HEK293 (cell line): ENCODE results near the gene UQCRQ.

Source experiments
- EGR2 ChIP-seq: fragments of 450-650 bp; formaldehyde crosslinking; IDR thresholded peaks from 2 replicates; pipeline ENCODE4 v1.5.1; 2016; ENCODE audit warnings: low read depth, missing biosample characterization, missing genetic modification characterization
- GFI1B ChIP-seq: fragments of 450-650 bp; formaldehyde crosslinking; IDR thresholded peaks from 2 replicates; pipeline ENCODE4 v1.5.1; 2016; ENCODE audit warnings: missing biosample characterization, missing genetic modification characterization
- GLIS1 ChIP-seq: fragments of 450-650 bp; formaldehyde crosslinking; IDR thresholded peaks from 2 replicates; pipeline ENCODE4 v1.5.1; 2016; ENCODE audit warnings: missing biosample characterization, missing genetic modification characterization
- MYNN ChIP-seq: fragments of 450-650 bp; formaldehyde crosslinking; IDR thresholded peaks from 2 replicates; pipeline ENCODE4 v1.5.1; 2016; ENCODE audit warnings: missing biosample characterization, missing genetic modification characterization, borderline replicate concordance
- OVOL3 ChIP-seq: fragments of 450-650 bp; formaldehyde crosslinking; IDR thresholded peaks from 2 replicates; pipeline ENCODE4 v1.5.1; 2016; ENCODE audit warnings: missing biosample characterization, missing genetic modification characterization
- REPIN1 ChIP-seq: fragments of 450-650 bp; formaldehyde crosslinking; IDR thresholded peaks from 2 replicates; pipeline ENCODE4 v1.5.1; 2017; ENCODE audit warnings: missing biosample characterization, missing genetic modification characterization, low read depth
- SCRT1 ChIP-seq: fragments of 450-650 bp; formaldehyde crosslinking; IDR thresholded peaks from 2 replicates; pipeline ENCODE4 v1.5.1; 2016; ENCODE audit warnings: missing biosample characterization, missing genetic modification characterization, borderline replicate concordance
- YY1 ChIP-seq: fragments of 450-650 bp; formaldehyde crosslinking; IDR thresholded peaks from 2 replicates; pipeline ENCODE4 v1.5.1; 2018; ENCODE audit warnings: missing biosample characterization, missing genetic modification characterization
- ZEB2 ChIP-seq: fragments of 450-650 bp; formaldehyde crosslinking; IDR thresholded peaks from 2 replicates; pipeline ENCODE4 v1.5.1; 2016; ENCODE audit warnings: missing biosample characterization, missing genetic modification characterization
- ZNF140 ChIP-seq: fragments of 450-650 bp; formaldehyde crosslinking; IDR thresholded peaks from 2 replicates; pipeline ENCODE4 v1.5.1; 2016; ENCODE audit warnings: missing biosample characterization, missing genetic modification characterization
- ZNF223 ChIP-seq: fragments of 450-650 bp; formaldehyde crosslinking; IDR thresholded peaks from 2 replicates; pipeline ENCODE4 v1.5.1; 2016; ENCODE audit warnings: missing biosample characterization, missing genetic modification characterization
- ZNF555 ChIP-seq: fragments of 450-650 bp; formaldehyde crosslinking; conservative IDR thresholded peaks from 2 replicates; pipeline ENCODE4 v1.5.1; 2017; ENCODE audit warnings: missing biosample characterization, mild to moderate bottlenecking, missing genetic modification characterization, inconsistent platforms
- ZNF585B ChIP-seq: fragments of 450-650 bp; formaldehyde crosslinking; IDR thresholded peaks from 2 replicates; pipeline ENCODE4 v1.5.1; 2016; ENCODE audit warnings: missing biosample characterization, missing genetic modification characterization
- ZNF785 ChIP-seq: fragments of 450-650 bp; formaldehyde crosslinking; IDR thresholded peaks from 2 replicates; pipeline ENCODE4 v1.5.1; 2016; ENCODE audit warnings: missing biosample characterization, missing genetic modification characterization
- TF ChIP-seq, protein P1 (sequence below): fragments of 450-650 bp; formaldehyde crosslinking; IDR thresholded peaks from 2 replicates; pipeline ENCODE4 v1.5.1; 2017; ENCODE audit warnings: missing biosample characterization, missing genetic modification characterization
- TF ChIP-seq, protein P2 (sequence below): fragments of 450-650 bp; formaldehyde crosslinking; IDR thresholded peaks from 2 replicates; pipeline ENCODE4 v1.5.1; 2016; ENCODE audit warnings: missing biosample characterization, missing genetic modification characterization
- TF ChIP-seq, protein P3 (sequence below): fragments of 450-650 bp; formaldehyde crosslinking; IDR thresholded peaks from 2 replicates; pipeline ENCODE4 v1.5.1; 2016; ENCODE audit warnings: missing biosample characterization, missing genetic modification characterization, low read depth
- TF ChIP-seq, protein P4 (sequence below): fragments of 450-650 bp; formaldehyde crosslinking; IDR thresholded peaks from 2 replicates; pipeline ENCODE4 v1.5.0; 2017; ENCODE audit warnings: missing biosample characterization, missing genetic modification characterization, borderline replicate concordance
- TF ChIP-seq, protein P5 (sequence below): fragments of 450-650 bp; IDR thresholded peaks from 2 replicates; pipeline ENCODE4 v1.5.1; 2018; ENCODE audit warnings: missing biosample characterization, missing genetic modification characterization
- TF ChIP-seq, protein P6 (sequence below): fragments of 450-650 bp; formaldehyde crosslinking; IDR thresholded peaks from 2 replicates; pipeline ENCODE4 v1.5.1; 2016; ENCODE audit warnings: missing biosample characterization, missing genetic modification characterization, borderline replicate concordance
- TF ChIP-seq, protein P7 (sequence below): fragments of 450-650 bp; formaldehyde crosslinking; IDR thresholded peaks from 2 replicates; pipeline ENCODE4 v1.5.1; 2016; ENCODE audit warnings: missing biosample characterization, missing genetic modification characterization
- TF ChIP-seq, protein P8 (sequence below): fragments of 450-650 bp; formaldehyde crosslinking; IDR thresholded peaks from 2 replicates; pipeline ENCODE4 v1.5.1; 2016; ENCODE audit warnings: missing biosample characterization, missing genetic modification characterization

Gene UQCRQ

DNA sequence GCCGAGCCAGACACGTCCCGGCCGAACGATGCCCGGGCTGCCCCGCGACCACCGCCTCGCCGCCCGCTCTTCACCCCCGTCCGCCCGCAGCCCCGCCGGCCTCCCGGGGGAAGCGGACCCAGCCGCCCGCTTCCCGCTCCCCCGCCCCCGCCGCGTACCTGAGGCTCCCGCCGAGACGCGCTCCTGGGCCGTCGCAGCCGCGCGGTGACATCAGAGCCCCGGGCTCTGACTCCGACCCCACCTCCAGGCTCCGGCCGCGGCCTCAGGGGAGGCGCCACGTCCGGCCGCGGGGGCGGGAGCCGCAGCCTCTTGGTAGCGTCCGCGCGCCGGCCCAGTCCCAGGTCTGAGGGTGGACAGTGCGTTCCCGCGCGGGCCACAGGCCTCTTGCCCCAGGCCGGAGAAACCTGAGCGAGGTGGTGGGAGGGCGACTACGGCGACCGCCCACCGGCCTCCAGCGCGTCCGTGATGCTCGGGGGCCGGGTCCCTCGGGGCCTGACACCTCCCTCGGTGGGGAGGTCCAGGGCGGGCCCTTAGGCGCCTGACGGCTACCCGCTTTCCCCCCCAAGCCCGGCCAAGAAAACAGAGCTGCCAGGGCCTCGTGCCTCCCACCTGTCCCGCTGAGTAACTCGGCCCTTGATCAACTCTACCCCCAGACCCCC is 35.9 kb upstream of the UQCRQ start, which contains the start of gene SHROOM1 (continued):
- TF ChIP-seq, protein P1, sequence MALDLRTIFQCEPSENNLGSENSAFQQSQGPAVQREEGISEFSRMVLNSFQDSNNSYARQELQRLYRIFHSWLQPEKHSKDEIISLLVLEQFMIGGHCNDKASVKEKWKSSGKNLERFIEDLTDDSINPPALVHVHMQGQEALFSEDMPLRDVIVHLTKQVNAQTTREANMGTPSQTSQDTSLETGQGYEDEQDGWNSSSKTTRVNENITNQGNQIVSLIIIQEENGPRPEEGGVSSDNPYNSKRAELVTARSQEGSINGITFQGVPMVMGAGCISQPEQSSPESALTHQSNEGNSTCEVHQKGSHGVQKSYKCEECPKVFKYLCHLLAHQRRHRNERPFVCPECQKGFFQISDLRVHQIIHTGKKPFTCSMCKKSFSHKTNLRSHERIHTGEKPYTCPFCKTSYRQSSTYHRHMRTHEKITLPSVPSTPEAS: no peak
- TF ChIP-seq, protein P2, sequence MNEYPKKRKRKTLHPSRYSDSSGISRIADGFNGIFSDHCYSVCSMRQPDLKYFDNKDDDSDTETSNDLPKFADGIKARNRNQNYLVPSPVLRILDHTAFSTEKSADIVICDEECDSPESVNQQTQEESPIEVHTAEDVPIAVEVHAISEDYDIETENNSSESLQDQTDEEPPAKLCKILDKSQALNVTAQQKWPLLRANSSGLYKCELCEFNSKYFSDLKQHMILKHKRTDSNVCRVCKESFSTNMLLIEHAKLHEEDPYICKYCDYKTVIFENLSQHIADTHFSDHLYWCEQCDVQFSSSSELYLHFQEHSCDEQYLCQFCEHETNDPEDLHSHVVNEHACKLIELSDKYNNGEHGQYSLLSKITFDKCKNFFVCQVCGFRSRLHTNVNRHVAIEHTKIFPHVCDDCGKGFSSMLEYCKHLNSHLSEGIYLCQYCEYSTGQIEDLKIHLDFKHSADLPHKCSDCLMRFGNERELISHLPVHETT (tag by site-specific recombination): no peak
- TF ChIP-seq, protein P3, sequence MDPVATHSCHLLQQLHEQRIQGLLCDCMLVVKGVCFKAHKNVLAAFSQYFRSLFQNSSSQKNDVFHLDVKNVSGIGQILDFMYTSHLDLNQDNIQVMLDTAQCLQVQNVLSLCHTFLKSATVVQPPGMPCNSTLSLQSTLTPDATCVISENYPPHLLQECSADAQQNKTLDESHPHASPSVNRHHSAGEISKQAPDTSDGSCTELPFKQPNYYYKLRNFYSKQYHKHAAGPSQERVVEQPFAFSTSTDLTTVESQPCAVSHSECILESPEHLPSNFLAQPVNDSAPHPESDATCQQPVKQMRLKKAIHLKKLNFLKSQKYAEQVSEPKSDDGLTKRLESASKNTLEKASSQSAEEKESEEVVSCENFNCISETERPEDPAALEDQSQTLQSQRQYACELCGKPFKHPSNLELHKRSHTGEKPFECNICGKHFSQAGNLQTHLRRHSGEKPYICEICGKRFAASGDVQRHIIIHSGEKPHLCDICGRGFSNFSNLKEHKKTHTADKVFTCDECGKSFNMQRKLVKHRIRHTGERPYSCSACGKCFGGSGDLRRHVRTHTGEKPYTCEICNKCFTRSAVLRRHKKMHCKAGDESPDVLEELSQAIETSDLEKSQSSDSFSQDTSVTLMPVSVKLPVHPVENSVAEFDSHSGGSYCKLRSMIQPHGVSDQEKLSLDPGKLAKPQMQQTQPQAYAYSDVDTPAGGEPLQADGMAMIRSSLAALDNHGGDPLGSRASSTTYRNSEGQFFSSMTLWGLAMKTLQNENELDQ (tag by site-specific recombination): no peak
- TF ChIP-seq, protein P4, sequence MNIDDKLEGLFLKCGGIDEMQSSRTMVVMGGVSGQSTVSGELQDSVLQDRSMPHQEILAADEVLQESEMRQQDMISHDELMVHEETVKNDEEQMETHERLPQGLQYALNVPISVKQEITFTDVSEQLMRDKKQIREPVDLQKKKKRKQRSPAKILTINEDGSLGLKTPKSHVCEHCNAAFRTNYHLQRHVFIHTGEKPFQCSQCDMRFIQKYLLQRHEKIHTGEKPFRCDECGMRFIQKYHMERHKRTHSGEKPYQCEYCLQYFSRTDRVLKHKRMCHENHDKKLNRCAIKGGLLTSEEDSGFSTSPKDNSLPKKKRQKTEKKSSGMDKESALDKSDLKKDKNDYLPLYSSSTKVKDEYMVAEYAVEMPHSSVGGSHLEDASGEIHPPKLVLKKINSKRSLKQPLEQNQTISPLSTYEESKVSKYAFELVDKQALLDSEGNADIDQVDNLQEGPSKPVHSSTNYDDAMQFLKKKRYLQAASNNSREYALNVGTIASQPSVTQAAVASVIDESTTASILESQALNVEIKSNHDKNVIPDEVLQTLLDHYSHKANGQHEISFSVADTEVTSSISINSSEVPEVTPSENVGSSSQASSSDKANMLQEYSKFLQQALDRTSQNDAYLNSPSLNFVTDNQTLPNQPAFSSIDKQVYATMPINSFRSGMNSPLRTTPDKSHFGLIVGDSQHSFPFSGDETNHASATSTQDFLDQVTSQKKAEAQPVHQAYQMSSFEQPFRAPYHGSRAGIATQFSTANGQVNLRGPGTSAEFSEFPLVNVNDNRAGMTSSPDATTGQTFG: no peak
- no peak for TF ChIP-seq ZEB2 (tag by site-specific recombination)
- no peak for TF ChIP-seq ZNF140 (tag by site-specific recombination)
- no peak for TF ChIP-seq MYNN
- peak; percentile 82 for TF ChIP-seq GLIS1 (tag by site-specific recombination)
- no peak for TF ChIP-seq ZNF555 (tag by site-specific recombination)
- TF ChIP-seq SCRT1: no peak
- no peak for TF ChIP-seq GFI1B (tag by site-specific recombination)
- TF ChIP-seq REPIN1: no peak
- no peak for TF ChIP-seq ZNF223 (tag by site-specific recombination)
- TF ChIP-seq OVOL3 (tag by site-specific recombination): no peak
- no peak for TF ChIP-seq ZNF785 (tag by site-specific recombination)
- TF ChIP-seq YY1 (tag by site-specific recombination): no peak
- TF ChIP-seq, protein P5, sequence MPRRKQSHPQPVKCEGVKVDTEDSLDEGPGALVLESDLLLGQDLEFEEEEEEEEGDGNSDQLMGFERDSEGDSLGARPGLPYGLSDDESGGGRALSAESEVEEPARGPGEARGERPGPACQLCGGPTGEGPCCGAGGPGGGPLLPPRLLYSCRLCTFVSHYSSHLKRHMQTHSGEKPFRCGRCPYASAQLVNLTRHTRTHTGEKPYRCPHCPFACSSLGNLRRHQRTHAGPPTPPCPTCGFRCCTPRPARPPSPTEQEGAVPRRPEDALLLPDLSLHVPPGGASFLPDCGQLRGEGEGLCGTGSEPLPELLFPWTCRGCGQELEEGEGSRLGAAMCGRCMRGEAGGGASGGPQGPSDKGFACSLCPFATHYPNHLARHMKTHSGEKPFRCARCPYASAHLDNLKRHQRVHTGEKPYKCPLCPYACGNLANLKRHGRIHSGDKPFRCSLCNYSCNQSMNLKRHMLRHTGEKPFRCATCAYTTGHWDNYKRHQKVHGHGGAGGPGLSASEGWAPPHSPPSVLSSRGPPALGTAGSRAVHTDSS (tag by site-specific recombination): no peak
- TF ChIP-seq, protein P6, sequence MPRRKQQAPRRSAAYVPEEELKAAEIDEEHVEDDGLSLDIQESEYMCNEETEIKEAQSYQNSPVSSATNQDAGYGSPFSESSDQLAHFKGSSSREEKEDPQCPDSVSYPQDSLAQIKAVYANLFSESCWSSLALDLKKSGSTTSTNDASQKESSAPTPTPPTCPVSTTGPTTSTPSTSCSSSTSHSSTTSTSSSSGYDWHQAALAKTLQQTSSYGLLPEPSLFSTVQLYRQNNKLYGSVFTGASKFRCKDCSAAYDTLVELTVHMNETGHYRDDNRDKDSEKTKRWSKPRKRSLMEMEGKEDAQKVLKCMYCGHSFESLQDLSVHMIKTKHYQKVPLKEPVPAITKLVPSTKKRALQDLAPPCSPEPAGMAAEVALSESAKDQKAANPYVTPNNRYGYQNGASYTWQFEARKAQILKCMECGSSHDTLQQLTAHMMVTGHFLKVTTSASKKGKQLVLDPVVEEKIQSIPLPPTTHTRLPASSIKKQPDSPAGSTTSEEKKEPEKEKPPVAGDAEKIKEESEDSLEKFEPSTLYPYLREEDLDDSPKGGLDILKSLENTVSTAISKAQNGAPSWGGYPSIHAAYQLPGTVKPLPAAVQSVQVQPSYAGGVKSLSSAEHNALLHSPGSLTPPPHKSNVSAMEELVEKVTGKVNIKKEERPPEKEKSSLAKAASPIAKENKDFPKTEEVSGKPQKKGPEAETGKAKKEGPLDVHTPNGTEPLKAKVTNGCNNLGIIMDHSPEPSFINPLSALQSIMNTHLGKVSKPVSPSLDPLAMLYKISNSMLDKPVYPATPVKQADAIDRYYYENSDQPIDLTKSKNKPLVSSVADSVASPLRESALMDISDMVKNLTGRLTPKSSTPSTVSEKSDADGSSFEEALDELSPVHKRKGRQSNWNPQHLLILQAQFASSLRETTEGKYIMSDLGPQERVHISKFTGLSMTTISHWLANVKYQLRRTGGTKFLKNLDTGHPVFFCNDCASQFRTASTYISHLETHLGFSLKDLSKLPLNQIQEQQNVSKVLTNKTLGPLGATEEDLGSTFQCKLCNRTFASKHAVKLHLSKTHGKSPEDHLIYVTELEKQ: no peak
- TF ChIP-seq ZNF585B (tag by site-specific recombination): no peak
- TF ChIP-seq, protein P7, sequence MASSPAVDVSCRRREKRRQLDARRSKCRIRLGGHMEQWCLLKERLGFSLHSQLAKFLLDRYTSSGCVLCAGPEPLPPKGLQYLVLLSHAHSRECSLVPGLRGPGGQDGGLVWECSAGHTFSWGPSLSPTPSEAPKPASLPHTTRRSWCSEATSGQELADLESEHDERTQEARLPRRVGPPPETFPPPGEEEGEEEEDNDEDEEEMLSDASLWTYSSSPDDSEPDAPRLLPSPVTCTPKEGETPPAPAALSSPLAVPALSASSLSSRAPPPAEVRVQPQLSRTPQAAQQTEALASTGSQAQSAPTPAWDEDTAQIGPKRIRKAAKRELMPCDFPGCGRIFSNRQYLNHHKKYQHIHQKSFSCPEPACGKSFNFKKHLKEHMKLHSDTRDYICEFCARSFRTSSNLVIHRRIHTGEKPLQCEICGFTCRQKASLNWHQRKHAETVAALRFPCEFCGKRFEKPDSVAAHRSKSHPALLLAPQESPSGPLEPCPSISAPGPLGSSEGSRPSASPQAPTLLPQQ (tag by site-specific recombination): peak; percentile 22; the same call in 1 of the 2 replicates
- TF ChIP-seq, protein P8, sequence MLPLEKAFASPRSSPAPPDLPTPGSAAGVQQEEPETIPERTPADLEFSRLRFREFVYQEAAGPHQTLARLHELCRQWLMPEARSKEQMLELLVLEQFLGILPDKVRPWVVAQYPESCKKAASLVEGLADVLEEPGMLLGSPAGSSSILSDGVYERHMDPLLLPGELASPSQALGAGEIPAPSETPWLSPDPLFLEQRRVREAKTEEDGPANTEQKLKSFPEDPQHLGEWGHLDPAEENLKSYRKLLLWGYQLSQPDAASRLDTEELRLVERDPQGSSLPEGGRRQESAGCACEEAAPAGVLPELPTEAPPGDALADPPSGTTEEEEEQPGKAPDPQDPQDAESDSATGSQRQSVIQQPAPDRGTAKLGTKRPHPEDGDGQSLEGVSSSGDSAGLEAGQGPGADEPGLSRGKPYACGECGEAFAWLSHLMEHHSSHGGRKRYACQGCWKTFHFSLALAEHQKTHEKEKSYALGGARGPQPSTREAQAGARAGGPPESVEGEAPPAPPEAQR (tag by site-specific recombination): no peak
- peak; percentile 82 for TF ChIP-seq EGR2
